Measurements from ENCODE around the gene NFASC.

NFASC gene

GRCh38 chr1:205041998-205042910 is 171.6 kb downstream of the NFASC start:
- no peak for DNase-seq (ENCODE audit: low spot score)

GRCh38 chr1:205042911-205043806 is 172.5 kb downstream of the NFASC start, which contains the start of gene CNTN2:
Gene CNTN2, plus strand, starts transcription at chr1:205043212. Its CDS starts 9,974 bp downstream, at chr1:205053186.
- DNase-seq (ENCODE audit: low spot score) = no peak

GRCh38 chr1:205043866-205044265 is 173.2 kb downstream of the NFASC start:
- no peak for DNase-seq (ENCODE audit: low spot score)

- DNase-seq (ENCODE audit: low spot score) = no peak
These were observed 174.1 kb downstream of the NFASC start for GRCh38 chr1:205044741-205045140.

- DNase-seq (ENCODE audit: low spot score) = no peak
These were observed 174.5 kb downstream of the NFASC start for GRCh38 chr1:205045146-205045545.

- DNase-seq (ENCODE audit: low spot score) = no peak
These were observed 176.2 kb downstream of the NFASC start for GRCh38 chr1:205046870-205047269.

- no peak for DNase-seq (ENCODE audit: low spot score)
These were observed 177.1 kb downstream of the NFASC start for GRCh38 chr1:205047764-205048231.

- DNase-seq (ENCODE audit: low spot score) = no peak
These were observed 177.7 kb downstream of the NFASC start for GRCh38 chr1:205048382-205048781.

GRCh38 chr1:205049479-205049878 is 178.8 kb downstream of the NFASC start:
- DNase-seq (ENCODE audit: low spot score) = no peak

- no peak for DNase-seq (ENCODE audit: low spot score)
These were observed 182.0 kb downstream of the NFASC start for GRCh38 chr1:205052690-205053089.

GRCh38 chr1:205053296-205053695 is 182.6 kb downstream of the NFASC start:
- DNase-seq (ENCODE audit: low spot score) = no peak

GRCh38 chr1:205054013-205054412 is 183.4 kb downstream of the NFASC start:
- no peak for DNase-seq (ENCODE audit: low spot score)

GRCh38 chr1:205056188-205056611 is 185.5 kb downstream of the NFASC start:
- DNase-seq (ENCODE audit: low spot score) = no peak

GRCh38 chr1:205056956-205057568 is 186.4 kb downstream of the NFASC start:
- DNase-seq (ENCODE audit: low spot score) = no peak

- no peak for DNase-seq (ENCODE audit: low spot score)
These were observed 187.3 kb downstream of the NFASC start for GRCh38 chr1:205057808-205058575.

GRCh38 chr1:205058853-205059252 is 188.2 kb downstream of the NFASC start:
- DNase-seq (ENCODE audit: low spot score) = no peak

- DNase-seq (ENCODE audit: low spot score) = no peak
These were observed 189.0 kb downstream of the NFASC start for GRCh38 chr1:205059660-205060059.

- DNase-seq (ENCODE audit: low spot score) = no peak
These were observed 190.1 kb downstream of the NFASC start for GRCh38 chr1:205060746-205061145.

GRCh38 chr1:205061227-205061626 is 190.6 kb downstream of the NFASC start:
- DNase-seq (ENCODE audit: low spot score) = no peak

GRCh38 chr1:205061665-205062069 is 191.0 kb downstream of the NFASC start:
- peak; percentile 76 for DNase-seq (ENCODE audit: low spot score)

GRCh38 chr1:205062319-205062718 is 191.7 kb downstream of the NFASC start:
- DNase-seq (ENCODE audit: low spot score) = no peak

Measured in kidney tubule cell (primary cell).